ENCODE data around the gene EDN3.

The EDN3 gene, protein sequence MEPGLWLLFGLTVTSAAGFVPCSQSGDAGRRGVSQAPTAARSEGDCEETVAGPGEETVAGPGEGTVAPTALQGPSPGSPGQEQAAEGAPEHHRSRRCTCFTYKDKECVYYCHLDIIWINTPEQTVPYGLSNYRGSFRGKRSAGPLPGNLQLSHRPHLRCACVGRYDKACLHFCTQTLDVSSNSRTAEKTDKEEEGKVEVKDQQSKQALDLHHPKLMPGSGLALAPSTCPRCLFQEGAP

DNA sequence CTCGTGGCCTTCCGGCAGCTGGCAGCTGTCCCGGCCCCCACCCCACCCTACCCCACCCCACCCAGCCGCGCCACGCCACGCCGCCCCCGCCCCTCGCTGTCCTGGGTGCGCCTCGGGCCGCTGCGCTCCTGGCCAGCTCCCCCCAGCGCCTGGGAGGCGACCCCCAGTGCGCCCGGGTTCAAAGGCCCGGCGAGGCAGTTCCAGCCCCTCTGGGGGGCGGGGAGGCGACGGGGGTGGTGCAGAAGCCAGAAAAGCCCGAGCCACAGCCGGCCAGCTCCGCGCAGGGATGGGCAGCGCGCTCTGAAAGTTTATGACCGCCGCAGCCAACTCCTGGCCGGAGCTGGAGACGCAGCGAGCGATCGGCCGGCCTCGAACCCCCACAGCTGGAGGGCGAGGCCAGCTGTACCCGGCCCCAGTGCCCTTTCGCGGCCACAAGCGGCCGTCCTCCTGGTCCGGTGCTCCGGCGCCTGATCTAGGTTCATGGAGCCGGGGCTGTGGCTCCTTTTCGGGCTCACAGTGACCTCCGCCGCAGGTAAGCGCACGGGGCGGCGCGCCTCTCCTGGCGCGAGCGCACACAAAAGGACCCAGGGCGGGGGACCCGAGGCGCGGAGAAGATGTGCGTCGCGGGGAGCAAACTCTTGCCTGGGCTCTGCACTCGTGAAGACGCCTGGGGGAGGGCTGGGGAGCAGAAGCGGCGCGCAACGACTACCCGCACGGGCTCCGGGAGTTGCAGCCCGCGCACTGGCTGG is at the start of gene EDN3:
TSS of gene EDN3 (plus strand) at position 279 of the 749 bp plus-strand sequence. CDS start at position 481, 202 bp downstream.
- DNase-seq = no peak

DNA sequence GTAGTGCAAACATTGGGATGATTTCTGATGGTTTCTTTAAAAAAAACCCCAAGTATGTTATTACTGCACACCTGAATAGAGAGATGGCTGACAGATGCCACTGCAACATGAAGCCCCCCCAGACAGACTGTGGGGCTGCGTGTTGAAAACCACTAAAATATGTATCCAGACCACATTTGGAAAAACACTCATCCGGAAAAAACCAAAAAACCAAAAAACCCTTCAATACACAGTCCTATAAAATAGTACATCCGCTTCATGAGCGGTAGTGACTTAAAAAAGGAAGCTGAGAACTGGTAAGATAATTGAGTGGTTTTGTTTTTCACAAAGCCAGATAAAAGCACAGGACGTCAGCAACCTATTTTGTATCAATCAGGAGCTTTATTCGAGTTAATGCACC is 47.1 kb upstream of the EDN3 start:
- no peak for DNase-seq

DNA sequence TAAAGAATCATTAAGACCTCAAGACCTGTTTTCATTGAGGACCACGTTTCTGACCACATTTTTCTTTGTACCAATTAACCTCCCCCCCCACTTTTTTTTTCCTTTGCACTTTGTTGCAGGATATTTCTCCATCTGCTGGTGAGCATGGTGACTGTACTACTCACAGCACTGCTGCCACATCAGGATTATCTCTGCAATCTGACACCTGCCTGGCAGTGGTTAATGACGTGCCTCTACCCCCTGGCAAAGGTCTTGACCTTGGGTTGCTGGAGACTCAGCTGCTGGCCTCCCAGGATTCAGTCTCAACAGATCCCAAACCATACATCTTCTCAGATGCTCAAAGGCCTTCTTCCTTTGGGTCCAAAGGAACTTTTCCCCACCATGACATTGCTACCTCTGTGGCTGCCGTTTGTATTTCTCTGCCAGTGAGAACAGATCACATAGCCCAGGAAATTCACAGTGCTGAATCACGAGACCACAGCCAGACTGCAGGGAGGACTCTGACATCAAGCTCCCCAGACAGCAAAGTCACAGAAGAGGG is 46.6 kb upstream of the EDN3 start:
- DNase-seq = no peak

DNA sequence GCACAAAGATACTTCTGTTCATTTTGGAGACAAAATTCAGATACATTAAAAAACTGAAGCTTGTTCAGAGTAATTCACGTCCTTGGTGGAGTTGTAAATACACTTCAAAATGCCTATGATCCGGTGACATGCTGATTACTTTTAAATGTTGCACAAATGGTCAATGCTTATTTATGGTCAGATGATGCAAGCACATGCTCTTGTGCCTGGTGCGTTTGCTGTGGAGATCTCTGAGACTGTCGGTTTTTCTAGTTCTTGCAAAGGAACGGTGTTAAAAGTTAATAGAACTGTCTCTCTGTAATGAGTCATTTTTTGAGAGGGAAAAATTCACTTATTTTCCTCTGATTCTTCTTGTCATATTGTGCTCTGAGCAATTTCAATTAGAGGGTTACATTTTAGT is 45.2 kb upstream of the EDN3 start:
- no peak for DNase-seq

DNA sequence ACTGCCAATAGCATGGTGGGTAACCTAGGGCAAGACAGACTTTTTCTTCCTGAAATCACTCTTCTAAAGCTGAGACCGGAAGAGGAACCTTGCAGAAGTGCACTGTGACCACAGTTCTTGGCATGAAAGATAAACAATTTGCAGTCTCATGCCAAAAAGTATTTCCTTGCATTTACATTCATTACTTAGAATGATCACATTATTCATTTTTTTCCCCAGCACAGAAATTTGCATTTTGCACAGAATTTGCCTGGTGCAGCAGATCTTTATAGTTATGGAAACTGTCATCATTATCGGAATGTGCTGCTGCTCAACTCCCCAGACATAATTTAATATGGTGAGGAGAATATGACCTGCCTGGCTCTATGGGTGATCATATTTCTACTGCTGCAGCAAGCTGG is 42.2 kb upstream of the EDN3 start:
- no peak for DNase-seq

DNA sequence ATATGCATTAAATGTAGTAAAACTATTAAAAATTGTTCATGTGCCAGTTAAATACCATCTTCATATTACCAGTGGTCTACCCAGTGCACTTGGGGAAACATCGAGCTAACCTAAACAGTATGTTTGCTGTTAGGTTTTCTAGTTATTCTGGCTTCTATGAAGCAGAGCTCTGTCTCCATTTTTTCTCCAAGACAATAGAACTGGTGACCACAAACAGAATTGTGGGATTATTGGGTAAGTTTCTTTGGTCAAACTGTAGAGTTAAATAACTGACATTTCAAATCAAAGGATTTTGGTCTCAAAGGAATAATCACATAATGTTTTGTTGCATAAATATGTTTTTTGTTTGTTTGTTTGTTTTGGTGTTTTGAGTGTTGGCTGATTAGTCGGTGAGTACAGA is 40.5 kb upstream of the EDN3 start:
- no peak for DNase-seq

DNA sequence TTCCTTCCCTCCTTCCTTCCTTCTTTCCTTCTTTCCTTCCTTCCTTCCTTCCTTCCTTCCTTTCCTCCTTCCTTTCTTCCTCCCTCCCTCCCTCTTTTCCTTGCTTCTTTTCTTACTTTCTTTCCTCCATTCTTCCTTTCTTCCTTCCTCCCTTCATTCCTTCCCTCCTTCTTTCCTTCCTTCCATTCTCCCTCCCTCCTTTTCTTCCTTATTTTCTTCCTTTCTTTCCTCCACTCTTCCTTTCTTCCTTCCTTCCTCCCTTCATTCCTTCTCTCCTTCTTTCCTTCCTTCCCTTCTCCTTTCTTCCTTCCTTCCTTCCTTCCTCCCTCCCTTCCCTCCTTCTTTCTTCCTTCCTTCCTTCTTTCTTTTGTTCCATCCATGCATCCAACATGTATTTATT is 35.1 kb upstream of the EDN3 start:
- no peak for DNase-seq

DNA sequence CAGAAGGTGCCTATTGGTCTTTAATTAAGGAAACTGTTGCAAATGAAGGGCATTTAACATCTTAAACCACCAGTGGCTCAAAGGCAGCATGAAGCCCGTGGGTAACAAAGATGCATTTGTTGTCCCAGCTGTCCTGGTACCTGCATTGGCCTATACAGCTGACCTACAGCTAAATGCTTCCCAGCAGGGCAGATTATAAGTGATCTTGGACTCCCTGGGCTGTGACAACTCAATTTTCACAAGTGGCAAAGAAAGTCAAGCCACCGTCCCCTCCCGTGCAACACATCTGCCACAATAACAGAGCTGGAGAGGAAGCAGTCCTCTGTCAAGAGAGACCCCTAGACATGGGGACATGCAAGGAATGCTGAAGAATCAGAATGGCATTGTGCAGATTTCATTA is 31.5 kb upstream of the EDN3 start:
- DNase-seq = no peak

DNA sequence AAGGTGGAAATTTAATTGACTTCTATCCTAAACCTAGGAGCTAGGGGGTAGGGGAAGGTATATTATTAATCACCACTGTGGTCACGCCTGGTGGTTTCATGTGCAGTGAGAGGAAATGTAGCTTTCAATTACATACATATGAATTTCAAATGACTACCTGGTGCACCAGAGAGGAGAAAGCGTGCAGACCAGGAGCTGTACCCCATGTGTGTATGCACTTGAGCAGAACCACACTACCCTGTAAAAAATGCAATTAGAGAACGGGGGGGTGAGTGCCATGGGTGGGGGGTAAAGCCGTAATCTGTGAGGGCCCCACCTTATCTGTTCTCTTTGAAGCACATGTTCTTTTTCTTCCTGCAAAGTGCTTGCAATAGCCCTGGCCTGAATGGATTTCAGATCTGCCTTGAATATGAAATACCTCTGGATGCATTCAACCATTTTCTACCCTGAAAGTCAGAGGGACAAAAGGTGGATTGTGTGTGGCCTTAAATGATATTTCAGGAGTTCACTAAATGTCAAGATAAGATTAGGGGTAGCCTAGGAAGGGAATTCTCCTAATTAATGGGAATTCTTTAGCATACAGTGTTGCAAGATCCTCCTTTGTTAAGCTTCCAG is 30.9 kb upstream of the EDN3 start:
- DNase-seq = no peak

DNA sequence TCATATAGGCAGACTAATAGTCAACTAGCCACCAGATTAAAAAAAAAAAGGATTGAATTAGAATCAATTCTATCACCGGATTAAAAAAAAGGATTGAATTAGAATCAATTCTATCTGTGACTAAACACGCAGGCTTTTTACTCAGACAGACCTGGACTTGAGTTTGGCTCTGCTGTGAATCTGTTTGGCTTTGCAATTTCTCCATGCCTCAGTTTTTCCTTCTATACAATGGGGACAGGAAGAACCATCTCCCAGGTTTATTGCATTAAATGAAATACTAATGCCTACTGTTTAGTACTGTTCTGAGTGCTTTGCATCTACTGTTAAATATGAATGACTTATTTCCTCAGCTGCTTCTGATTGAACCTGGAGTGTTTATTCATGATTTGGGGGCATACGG is 30.0 kb upstream of the EDN3 start:
- no peak for DNase-seq

DNA sequence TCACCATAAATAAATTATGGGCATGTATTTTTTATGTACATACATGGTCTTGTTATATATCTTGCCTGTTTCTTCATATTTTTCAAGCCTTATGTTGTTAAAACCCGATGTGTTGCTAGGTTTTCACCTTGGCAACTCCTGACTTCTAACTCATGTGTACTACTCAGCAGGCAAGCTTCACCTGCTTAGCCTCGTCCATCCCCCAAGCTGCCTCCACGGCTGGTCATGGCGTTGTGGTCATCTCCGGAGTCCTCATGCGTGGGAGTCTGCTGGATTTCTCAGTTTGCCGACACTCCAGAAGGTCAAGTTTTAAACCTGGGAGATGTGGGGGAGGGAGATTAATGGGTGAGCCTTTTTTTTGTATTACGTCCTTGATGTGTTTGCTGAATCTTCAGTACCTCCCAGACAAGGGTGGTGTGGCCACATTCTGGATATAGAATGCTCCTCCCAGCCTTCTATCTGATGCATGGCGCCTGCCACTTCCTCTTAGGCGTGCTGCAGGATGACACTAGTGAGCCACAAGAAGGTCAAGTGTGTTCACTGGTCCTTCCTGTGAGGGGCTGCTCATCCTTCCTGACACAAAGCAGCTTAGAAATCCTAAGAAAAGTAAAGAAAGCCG is 26.6 kb upstream of the EDN3 start:
- no peak for DNase-seq

DNA sequence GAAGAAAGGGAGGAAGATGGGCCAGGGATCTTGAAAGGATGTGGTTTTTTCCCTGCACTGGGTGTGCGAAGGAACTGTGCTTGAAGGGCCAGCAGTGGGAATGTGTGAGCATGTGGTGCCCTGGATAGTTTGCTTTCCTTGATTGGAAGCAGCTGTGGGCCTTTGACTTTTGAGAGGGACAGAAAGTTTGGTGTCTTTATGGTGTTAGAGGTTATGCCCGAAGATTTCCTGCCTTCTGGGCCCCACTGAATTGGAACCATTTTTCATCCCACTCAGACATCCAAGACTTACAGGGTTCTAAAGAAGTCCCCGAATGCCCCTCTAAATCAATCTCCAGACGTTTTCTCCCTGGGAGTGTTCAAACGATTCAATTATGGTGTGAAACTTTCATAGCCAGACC is 23.5 kb upstream of the EDN3 start:
- no peak for DNase-seq

DNA sequence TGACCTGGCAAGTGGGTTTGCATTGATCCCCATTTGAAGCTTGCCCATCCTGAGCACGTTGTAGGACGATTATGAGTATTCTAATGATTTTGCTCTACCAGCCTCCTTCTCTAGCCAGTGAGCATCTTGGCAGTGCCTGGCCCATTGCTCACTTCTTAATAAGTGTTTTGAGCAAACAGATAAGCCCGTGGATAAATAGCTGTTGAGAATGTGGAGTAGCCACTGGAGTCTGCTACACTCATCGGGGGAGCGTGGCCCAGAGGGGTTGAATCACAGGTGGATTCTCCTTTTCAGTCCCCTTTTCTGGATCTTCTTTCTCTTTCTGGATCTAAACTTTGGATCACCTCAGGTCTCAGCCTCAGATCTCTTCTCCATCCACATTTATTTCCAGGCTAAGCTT is 15.9 kb upstream of the EDN3 start:
- no peak for DNase-seq

DNA sequence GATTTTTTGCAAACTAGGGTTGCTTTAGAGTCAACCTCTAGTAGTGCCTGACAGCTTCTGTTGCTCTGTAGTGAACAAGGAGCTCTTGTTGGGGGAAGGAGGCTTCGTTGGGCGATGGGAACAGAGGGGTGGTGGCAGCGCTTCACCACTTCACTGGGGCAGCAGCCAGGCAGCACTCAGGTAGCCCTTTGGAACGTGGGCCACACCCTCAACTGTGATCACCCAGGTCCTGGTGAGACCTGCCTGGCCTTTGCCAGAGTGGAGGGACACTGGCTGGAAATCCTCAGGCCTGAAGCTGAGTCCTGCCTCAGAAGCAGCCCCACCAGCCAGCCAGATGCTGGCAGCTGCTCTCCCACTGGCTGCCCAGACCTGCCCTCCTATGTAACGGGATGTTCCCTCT is 10.4 kb upstream of the EDN3 start:
- DNase-seq = no peak

DNA sequence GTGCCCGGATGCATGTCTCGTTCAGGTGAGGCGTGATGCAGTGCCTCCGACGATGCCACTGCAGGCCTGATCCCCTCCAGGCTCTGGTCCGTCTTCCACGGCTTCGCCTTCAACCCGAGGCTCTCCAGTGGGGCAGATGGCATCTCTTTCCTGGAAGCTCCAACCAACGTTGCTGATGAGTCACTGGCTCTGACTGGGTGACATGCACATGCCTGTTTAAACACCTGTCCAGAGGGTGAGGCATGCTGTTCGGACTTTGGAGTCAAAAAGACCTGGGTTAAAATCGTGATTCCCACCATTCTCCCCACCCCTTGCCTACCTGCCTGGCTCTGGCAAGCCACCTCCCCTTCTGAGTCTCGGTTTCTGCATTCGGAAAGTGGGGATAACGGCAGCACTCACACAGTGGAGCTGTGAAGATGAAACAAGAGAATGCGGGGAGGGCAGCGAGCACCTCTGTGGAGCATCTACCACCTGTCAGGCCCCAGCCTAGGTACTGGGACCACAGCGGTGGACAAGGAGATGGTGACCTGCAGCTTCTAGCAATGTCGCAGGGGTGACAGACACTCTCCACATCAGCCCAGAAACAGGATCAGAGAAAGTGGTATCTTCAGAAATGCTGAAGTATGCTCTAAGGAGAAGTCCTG is 8.5 kb upstream of the EDN3 start:
- no peak for DNase-seq

DNA sequence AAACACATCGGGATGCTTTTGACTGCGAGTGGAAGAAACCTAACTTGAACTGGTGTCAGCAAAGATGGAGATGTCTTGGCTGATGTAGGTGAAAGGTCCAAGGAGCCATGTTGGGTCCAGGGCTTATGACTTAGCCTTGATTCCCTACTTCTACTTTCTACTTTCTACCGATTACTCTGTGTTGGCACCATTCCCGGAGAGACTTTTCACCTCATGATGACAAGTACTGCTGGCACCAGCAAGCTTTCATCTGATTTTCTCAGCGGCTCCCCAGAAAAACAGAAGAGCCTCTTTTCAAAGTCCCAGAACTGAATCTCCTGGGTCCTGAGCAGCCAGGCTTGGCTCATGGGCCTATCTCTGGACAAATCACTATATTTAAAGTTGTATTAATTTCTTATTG is 4.9 kb upstream of the EDN3 start:
- DNase-seq = no peak

DNA sequence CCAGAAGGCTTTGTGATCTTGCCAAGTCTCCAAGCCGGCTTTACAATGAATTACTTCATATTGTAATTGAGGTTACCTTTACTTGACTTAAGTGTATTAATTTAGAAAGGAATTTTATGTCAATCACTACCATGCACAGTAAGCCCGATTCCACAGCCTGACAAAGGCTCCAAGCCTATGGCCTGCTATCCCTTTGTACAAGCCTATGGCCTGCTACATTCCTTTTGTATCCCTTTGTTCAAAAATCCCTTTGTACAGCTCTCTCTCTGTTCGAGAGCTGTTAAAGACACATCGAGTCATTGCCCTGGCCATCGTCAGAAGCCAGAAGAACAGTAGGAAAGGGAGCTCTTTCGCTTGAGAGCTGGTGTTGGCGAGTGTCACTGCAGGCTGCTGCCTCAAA is 2.7 kb upstream of the EDN3 start:
- no peak for DNase-seq

DNA sequence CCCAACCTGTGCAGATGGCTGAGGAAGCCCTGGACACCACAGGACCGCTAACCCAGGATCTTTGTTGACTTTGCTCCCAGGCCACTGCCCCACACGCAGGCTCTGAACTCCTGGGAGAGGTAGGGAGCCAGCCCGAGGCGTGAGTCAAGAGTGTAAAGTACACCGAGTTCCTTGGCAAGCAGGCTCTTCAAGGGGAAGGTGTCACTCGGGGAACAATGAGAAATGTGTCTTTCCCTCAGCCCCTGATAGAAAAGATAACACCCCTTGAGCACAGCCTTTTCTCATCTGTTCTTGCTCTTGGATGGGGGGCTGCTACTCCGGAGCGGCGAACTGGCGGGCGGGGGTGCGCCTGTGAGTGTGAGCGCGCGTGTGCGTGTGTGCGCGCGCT is 472 bp upstream of the EDN3 start:
- DNase-seq = no peak

DNA sequence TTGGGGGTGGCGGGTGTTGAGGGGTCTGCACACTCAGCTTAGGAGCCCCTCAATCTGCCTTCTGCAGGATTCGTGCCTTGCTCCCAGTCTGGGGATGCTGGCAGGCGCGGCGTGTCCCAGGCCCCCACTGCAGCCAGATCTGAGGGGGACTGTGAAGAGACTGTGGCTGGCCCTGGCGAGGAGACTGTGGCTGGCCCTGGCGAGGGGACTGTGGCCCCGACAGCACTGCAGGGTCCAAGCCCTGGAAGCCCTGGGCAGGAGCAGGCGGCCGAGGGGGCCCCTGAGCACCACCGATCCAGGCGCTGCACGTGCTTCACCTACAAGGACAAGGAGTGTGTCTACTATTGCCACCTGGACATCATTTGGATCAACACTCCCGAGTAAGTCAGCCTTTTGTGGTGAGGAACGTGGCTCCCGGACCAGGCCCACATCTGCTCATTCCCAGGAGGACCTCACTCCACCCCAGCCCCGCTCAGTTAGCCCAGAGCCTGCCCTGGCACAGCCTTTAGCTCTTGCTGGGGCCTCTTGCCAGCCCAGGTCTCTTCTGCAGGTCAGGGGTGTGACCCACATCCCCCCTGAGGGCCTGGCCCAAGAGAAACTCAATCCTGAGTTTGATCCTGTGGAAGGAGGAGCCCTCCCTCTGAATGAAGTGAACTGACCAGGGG is 1.1 kb downstream of the EDN3 start:
- no peak for DNase-seq

DNA sequence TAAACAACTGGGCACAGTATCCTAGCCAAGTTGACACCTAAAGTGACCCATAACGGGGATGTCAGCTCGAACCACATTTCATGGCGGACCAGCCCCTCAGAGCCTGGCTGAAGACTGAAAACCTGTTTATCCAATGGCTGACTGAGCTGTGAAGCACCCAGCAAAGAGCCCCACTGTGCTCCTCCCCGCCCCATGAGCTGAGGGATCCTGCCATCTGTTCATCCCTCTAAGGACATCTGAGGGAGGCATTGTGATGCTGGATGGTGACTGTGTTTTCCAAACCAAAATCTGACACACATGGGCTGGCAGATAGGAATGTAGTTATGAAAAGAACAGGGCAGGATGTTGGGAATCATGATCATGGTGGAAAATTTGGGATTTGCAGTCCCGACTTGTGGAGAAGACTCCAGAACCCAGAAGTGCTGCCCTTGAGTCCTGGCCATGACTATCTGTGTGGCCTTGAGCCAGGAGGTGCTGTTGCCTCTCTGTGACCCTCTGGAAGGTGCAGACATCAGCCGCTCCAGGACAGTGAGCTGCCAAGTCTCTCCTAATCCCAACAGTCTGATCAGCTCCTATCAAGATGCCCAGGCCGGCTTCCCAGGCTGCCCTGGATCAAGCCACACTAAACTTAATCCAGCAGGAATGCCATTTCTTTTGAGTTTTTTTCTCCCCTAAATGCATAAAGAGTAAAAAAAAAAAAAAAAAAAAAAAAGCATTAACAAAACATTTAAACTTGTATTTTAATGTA is 5.7 kb downstream of the EDN3 start:
- DNase-seq = no peak

DNA sequence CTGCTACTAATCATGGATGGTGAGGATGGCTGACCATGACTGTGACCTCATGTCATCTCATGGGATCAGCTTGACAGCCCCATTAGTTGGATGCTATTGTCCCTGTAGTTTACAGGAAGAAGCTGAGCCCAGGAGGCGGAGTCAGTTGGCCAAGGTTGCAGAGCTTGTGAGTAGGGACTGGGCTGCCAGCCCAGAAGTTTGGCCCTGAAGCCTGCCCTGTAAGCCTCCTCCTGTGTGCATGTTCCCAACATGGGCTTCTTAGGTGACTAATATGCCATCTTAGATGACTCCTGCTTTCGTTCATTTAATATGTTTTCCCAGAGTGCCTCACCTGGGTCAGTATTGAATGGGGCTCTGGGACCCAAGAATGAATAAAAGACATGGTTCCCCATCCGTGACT is 6.9 kb downstream of the EDN3 start:
- DNase-seq = no peak
